GM21381 (cell line): Measurements from ENCODE around the gene TMEM79.
"Not testable (repeated sequence)": the region's sequence is repeated elsewhere in the genome, so short reads cannot be mapped to it uniquely, and the experiment has no call there.

Experiments used
- ATAC-seq: cut with Tn5 transposase; IDR thresholded peaks from one replicate; pipeline ENCODE4 v1.9.1; 2021; ENCODE audit warnings: mild to moderate bottlenecking, moderate library complexity; ENCODE audit not compliant: unreplicated experiment

The TMEM79 gene

DNA sequence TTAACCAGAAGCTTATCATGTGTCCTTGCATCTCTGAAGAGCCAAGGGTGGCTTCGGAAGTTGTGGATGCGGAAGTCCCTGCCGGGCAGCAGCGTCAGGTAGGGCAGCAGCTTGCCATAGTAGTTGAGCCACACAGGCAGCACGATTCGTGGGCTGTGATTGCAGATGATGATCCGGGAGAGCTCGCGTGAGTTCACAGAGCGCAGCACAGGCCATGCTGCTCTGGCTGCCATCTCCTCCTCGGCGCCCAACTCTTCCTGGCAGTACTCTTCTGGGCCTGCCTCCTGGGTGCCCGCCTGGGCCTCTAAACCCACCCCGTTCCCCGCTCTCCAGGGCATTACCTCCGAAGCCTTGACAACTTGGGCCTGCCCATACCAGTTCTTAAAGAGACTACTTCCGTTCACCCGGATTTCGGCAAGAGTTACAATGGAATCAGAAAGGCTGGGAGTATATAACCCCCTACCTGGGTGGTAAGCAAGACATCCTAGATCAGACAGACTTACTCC is 14.8 kb downstream of the TMEM79 start, which contains the start of gene VHLL:
Gene VHLL (minus strand): TSS at position 456 of the 506 bp plus-strand sequence. CDS start 118 bp downstream, at position 338.
- ATAC-seq = no peak

DNA sequence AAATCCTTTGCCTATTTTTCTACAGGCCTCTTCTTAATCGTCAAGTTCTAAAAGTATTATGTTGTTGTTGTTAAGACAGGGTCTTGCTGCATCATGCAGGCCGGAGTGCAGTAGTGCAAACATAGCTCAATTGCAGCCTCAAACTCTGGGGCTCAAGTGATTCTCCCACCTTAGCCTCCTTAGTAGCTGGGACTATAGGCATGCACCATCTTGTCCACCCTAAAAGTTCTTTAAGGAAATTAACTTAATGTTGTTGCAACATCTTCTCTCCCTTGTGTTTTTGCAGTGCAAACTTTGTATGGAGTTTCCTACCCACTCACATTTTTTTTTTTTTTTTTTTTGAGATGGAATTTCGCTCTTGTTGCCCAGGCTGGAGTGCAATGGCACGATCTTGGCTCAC is 19.1 kb downstream of the TMEM79 start:
- no peak for ATAC-seq

DNA sequence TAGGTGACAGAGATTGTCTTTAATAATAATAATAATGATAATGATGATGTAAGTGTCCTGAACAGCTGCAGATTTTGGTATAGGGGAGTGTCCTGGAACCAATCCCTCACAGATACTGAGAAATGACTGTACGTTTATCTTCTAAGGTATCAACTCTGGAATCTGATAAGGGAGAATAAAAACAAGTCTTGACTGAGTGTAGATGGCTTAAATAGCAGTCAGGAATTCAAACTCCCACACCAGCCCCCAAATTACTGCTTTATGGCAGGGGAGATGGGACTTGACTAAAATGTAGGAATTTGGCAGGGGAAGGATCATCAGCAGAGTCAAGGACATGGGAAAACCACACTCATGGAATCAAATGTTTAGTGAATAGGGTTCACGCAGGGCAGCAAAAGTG is 21.1 kb downstream of the TMEM79 start:
- ATAC-seq = no peak

DNA sequence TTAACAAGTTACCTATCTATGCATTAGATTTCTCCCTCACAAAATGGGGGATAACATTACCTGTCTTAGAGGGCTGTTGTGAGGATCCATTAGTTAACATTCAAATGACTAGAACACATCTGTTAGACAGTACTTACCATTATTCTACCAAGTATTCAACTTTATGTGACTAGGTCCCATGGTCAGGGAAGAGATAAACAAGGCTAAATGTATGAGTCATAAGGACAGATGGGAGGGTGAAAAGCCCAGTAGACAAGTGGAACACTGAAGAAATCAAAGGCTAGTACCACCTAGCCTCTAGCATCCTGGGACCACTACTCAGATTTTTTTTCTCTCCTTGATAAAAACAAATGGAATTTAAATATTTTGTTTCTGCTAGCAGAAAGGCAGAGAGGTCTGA is 24.0 kb downstream of the TMEM79 start:
- no peak for ATAC-seq

DNA sequence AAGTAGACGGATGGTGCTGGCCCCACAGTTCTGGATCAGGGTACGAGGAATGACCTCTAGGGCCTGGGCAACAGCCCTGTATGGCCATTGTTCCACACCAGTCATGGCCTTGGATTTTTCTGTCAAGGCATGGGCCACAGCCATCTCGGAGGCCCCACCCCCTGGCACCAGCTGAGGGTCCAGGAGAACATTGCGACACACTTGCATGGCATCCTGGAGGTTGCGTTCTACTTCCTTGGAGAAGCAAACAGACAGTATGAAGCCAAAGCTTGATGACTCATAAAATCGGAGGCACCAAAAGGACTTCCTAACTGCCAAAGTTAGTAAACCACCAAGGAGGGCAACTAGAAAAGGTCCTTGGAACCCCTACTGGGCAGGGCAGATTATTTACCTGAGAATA is 26.8 kb downstream of the TMEM79 start:
- no peak for ATAC-seq

DNA sequence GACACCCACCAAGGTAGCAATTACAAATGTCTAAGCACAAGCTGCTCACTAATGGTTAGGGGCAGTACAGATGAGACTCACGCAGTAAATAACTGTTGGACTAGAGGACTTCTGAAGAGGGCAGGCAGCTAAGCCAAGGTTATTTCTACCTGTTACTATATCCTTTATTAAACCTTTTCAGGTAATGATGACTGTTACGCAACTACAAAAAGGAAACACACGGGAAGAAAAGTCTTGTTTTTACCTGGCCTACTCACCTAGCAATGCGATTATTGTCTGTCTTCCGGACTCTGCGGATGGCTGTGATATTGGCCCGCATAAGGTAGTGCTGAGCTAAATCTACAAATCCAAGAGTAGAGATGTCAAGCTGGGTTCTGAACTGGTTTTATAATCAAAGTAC is 32.8 kb downstream of the TMEM79 start:
- no peak for ATAC-seq

DNA sequence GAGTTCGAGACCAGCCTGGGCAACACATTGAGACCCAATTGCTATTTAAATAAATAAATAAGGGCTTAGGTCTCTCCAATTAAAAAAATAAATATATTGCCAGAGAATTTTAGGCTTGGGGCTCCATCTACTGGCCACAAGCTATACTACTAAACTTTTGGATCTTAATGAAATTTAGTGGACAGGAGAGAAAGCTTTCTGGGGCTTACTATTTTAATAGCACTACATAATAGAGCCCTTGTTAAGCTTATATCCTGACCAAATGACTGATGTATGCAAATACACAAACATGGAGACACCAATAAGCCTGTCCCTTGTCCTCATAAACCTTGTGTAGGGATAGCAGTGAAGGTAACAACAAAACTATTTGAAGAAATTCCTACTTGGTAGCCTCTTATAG is 35.5 kb downstream of the TMEM79 start:
- ATAC-seq = no peak

DNA sequence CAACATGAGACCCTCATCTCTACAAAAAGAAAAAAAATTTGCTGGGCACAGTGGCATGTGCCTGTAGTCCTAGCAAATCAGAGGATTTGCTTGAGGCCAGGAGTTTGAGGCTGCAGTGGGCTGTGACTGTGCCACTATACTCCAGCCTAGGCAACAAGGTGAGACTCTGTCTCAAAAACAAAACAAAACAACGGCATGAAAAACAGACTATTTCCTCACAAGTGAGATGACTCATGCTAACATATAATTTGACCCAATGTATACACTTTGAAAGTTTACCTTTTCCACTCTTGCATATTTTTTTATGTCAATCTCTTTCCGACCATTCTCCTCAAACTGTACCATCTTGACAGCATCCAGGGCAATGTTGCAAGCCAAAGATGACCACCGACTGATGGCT is 36.4 kb downstream of the TMEM79 start:
- ATAC-seq = no peak

DNA sequence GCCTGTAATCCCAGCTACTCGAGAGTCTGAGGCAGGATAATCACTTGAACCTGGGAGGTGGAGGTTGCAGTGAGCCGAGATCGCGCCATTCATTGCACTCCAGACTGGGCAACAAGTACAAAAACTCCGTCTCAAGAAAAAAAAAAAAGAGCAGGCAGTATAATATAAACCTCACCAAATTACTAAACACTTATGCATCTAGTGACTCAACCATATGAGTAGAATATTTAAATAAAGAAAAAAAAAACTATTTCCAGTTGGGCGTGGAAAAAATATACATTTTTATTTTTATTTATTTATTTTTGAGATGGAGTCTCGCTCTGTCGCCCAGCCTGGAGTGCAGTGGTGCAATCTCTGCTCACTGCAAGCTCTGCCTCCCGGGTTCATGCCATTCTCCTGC is 39.1 kb downstream of the TMEM79 start:
- ATAC-seq = not testable (repeated sequence)

DNA sequence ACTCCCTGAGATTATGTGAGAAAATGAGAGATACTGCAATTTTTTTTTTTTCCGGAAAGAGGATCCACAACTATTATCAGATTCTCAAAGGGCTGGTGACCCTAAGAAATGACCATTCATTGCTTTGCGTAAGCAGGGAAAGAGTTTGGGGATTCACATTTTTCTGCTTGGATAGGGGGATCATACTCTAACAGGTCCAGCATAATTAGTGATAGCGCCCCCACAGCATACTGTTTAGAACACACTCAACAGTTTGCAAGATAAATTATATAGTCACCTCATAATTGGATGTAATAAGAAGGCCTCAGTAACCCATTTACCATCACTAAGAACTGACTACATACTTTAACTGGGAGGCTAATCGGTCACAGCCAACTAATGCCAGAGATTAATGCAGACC is 52.1 kb downstream of the TMEM79 start:
- no peak for ATAC-seq

DNA sequence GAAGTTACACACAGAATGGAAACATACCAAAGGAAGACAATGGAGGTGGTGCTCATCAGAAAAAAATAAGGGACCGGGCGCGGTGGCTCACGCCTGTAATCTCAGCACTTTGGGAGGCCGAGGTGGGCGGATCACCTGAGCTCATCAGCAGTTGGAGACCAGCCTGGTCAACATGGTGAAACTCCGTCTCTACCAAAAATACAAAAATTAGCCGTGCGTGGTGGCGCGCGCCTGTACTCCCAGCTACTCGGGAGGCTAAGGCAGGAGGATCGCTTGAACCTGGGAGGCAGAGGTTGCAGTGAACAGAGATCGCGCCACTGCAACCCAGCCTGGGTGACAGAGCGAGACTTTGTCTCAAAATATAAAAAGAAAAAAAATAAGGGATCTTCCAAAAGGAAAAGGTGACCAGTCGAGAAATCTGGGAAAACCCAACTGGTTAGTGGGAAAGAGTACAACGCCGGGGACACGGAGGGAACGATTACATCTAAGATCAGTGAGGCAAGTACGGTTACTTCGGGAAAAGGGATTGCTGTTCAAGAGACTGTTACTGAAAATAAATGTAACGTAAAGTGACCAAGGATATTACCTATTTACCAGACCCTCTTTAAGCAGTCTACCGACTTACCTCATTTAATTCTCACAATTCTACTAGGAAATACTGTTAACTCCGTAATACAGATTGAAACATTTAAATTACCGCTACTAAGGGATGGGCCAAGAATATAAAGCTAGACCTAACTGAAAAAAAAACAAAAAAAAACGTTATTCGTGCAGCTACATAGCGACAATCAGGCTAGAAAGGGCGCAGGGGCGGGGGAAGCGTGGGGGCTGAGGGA is 53.1 kb downstream of the TMEM79 start:
- no peak for ATAC-seq

DNA sequence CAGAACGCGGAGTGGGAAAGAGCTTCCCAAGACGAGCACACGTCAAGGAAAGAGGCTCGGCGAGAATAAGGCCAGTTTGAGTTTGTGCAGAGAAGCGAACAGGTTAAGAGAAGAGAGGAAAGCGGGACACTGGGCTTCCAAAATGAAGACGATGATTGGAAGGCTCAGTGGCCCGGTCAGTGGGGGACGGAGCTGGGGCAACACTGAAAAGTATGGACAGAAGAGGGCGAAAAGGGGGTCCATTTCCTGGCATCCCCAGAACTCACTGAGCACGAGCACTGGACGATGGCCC is 53.7 kb downstream of the TMEM79 start:
- no peak for ATAC-seq

DNA sequence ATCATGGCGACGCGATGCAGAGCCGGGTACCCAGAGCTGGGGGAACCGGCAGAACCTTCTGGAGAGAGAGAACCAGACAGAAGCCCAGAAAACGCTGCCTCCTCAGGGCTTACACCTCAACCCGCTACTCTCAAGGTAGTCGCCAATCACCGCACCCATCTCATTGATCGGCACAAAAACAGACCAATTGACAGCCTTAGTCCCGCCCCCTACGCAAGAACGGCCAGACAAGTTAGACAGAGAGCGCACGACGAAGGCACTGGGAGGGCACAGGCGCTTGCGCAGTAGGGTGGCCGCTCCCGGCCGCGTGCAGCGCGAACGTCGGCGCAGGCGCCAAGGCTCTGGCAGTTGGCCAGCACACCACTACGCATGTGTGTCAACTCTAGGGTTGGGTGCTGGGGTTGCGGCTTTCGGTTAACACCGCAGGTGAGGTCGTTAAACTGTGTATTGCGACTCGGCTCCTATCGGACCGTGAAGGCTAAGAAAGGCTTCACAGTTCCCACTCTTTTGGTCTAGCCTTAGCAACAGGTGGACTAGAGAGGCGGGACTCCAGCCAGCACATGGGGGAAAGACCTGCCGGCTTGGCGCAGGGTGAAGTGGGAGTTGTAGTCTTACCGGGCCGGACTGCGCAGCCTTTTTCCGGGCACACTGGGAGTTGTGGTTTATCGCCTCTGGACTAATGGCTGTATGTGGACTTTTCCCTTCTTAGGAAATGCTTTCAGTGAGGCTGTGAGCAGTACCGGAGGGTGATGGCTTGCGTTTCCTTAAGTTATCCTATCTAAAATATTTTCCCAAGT is 54.3 kb downstream of the TMEM79 start, which contains the start of the genes CCT3 and TSACC:
Gene CCT3 (minus strand): TSS at position 113 of the 797 bp plus-strand sequence. CDS start 108 bp downstream, at position 5.
Gene TSACC (plus strand): TSS at position 347 of the 797 bp plus-strand sequence. CDS start 1,232 bp downstream, outside the sequence.
- peak; percentile 89 for ATAC-seq
